GM19239 (cell line): ENCODE data around the gene ZC3H4.

ENCODE experiments used
- DNase-seq: peaks from one replicate; pipeline ENCODE4 v3.0.0; 2011; ENCODE audit warnings: low spot score; ENCODE audit not compliant: insufficient read length
- FAIRE-seq: peaks from 2 replicates; lab custom pipeline; 2011; peaks lifted over from hg19 to GRCh38; lab: Jason Lieb, UNC

ZC3H4 gene

DNA sequence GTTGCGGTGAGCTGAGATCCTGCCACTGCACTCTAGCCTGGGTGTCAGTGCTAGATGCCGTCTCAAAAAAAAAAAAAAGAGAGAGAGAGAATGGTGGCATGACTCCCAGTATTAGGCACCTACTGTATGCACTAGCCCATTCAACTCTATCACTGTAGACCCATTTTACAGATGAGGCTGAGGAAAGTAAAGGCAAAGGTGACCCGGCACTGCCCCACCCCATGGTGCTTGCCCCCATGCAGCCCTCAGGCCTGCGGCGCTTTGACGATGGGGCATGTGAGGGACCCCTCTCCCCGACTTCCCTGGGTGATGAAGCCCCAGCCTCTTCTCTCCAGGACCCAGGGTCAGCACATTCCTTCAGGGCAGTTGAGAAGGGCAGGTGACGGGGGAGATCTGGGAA lies 86.7 kb downstream of the ZC3H4 start:
- DNase-seq (no peak), FAIRE-seq (no peak)

DNA sequence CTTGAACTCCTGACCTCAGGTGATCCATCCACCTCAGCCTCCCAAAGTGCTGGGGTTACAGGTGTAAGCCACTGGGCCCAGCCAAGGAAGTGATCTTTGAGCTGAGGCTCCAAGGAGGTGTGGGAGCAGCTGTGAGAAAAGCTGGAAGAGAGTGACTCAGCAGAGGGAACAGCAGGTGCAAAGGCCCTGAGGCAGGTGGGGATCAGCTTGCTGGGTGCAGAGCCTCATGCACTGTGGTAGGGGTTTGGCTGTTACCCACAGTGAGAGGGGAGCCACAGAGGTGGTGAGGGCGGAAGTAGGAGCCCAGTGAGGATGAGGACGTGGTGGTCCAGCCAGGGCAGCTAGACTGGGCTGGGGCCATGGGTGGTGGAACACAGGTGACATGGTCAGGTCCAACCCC lies 87.4 kb downstream of the ZC3H4 start:
- DNase-seq, result no peak
- FAIRE-seq, result no peak

DNA sequence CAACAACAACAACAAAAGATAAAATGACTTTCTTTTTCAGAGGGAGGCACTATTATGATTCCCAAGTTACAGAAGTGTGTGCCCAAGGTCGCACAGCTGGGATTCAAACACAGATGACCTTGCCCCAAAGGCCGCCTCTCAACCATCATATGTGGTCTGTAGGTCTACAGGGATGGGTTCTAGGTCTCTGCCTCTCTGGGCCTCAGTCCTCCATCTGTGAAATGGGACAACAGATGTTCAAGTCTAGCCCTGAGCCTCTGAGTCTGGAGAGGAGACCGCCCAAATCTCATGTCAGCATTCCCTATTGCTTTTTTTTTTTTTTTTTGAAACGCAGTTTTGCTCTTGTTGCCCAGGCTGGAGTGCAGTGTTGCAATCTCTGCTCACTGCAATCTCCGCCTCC lies 89.1 kb downstream of the ZC3H4 start:
- FAIRE-seq (no peak), DNase-seq (no peak)

DNA sequence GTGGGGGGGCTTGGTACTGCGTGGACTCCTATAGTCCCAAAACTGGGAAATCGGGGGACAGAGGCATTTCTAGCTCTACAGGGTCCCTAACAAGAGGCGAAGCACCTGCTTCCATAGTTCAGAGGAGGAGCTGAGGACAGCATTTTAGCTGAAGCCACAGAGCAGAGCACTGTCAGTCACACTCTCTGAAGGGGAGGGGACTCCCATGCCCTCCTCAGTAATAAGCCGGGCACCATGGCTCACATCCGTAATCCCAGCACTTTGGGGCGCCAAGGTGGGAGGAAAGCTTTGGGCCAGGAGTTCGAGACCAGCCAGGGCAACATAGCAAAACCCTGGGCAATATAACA lies 90.2 kb downstream of the ZC3H4 start:
- DNase-seq (no peak), FAIRE-seq (no peak)

DNA sequence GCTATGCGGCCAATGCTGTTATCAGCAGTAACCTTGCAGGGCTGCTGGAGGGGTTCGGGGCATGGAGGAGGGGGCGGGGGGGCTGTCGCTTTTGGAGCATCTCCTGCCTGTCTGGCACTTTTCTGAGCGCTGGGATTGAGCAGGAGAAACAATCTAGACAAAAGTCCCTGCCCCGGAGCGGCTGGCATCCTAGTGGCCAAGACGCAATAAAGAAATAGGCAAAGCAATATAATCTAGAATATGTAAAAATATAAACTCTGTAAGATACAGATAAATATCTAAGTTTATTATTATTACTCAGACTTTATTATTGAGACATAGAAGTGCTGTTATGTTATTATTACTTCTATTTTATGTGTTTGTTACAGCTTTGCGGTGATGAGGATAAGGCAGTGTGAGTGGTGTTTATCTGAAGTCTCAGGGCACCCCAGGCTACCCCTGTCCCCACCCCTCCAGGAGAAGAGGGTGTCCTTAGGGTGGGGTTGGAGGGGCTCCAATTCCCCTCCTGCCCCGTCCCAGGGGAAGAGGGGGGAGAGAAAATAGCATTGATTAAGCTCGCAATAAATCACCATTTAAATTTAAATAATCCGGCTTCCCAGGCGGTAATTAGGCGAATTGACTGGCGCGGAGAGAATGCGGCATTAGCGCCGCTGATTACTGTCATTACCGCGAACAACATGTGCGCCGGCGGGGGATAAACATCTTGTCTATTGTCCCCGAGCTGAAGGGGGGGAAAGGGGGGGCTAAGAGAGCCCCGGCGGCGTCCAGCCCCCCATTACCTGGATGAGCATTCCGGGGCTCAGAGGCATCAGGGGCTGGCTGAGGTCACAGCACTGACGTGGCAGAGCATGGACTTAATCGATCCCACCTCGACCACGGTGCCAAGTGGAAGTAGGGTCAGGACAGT lies 90.8 kb downstream of the ZC3H4 start:
- no peak for DNase-seq
- no peak for FAIRE-seq

DNA sequence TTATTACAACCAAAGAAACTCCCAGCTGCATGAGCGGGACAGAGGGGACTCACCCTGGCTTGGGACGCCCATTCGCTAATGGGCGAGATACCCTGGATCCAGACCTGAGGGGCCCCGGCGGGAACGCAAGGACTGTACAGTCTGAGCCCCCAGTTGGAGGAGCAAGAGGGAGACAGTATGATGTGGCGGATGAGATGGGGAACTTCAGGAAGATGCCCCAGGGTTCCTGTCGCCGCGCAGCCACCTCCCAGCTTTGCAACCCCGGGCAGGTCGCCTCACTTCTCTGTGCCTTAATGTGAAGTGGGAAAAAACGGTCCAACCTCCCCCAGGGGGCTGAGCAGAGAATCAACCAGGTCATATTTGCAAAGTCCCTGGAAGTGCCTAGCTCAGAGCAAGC lies 91.4 kb downstream of the ZC3H4 start:
- no peak for DNase-seq
- no peak for FAIRE-seq

DNA sequence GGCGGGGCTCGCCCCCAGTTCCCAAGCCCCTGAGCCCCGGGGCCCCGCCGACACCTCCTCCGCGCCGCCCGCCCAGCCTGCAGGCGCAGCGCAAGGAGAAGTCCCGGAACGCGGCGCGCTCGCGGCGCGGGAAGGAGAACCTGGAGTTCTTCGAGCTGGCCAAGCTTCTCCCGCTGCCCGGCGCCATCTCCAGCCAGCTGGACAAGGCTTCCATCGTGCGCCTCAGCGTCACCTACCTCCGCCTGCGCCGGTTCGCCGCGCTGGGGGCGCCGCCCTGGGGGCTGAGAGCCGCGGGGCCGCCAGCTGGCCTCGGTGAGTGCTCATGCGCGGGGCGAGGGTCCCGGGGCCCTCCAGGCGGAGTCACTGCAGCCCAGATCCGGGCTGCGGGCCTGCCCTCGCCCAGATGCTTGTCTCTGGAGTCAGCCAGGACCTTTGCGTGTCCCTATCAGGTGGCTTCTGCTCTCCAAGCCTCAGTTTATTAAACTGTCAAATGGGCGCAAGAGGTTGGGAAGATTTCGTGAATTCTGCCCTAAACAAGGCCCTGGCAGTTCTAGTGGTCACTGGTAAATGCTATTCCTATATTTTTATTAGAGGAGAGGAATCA lies 91.9 kb downstream of the ZC3H4 start:
- FAIRE-seq, result no peak
- DNase-seq, result no peak

DNA sequence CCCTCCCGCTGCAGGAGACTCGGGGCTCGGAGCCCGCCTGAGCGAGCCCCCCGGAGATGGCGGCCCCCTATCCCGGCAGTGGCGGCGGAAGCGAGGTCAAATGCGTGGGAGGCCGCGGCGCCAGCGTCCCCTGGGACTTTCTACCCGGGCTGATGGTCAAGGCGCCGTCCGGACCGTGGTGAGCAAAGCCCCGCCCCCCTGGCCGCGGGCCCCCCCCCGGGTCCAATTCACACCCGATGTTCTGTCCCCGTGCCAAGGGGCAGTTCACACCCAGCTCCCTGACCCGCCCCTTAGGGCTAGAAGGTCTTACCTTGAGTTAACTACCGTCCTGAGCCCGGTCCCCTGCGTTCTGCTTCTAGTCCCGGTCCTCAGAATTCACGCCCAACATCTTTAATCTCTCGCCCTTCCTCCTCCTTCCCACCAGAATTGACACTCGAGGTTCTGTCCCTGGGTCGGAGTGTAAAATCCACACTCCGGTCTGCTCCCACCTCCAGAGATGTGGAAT lies 92.5 kb downstream of the ZC3H4 start:
- FAIRE-seq, result no peak
- DNase-seq, result no peak

DNA sequence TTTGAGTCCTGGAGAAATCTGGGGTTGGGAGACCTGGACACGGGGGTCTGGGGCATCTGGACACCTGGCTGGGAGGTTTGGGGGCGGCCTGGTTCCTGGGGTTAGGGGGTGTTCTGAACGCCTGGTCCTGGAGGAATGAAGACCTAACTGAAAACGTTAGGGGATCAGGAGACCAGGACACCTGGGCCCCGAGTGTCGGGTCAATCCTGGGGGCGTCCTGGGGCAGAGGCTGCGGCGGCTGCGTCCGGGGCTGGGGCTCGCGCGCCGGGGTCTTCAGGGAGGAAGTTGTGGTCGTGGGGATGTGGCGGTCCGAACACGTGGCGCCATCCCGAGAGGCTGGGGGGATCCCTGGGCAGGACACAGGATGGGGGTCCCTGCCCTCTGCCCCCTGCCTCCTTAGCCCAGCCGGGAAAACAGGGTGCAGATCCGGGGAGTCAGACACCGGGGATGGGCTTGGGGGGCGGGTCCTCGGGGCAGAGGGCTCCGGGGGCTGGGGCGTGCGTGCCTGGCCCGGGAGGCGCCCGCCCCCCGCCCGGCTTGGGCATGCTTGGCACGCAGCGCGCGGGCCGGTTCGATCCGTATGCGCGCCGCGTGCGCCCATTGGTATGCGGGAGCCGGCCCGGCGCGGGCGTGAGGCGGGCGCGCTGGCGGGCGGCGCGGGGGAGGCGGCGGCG lies 93.3 kb downstream of the ZC3H4 start:
- FAIRE-seq (no peak), DNase-seq (no peak)

DNA sequence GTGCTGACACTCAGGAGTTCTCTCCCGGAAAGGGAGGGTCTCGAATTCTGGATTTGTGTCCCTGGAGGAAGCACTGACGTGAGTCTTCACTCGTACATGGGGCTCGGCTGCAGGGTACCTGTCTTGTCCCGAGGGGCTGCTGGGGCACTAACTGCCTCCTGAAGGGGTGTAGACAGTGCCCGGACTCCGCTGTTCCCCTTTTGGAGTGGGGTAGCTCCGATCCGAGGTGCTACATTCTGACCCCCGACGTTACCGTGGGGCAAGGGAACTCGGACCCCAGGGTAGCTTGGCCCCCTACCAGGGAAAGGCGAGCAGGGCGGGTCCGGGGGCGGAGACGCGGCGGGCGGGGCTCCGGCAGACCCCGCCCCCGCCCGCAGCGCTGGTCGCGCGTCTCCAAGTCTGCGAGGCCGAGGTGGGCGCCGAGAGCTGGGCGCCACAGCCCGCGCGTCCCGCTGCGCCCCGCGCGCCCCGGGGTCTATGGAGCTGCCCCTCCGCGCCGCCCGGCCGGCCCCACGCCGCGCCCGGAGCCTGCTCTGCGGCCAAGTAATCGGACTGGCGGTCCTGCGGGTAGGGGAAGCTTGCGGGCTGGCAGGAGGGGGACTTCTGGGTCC lies 94.0 kb downstream of the ZC3H4 start, which contains the start of gene NPAS1:
Gene NPAS1, plus strand, starts transcription at position 407 of the 611 bp plus-strand sequence. CDS start 1,211 bp downstream, outside the sequence.
- no peak for FAIRE-seq

DNA sequence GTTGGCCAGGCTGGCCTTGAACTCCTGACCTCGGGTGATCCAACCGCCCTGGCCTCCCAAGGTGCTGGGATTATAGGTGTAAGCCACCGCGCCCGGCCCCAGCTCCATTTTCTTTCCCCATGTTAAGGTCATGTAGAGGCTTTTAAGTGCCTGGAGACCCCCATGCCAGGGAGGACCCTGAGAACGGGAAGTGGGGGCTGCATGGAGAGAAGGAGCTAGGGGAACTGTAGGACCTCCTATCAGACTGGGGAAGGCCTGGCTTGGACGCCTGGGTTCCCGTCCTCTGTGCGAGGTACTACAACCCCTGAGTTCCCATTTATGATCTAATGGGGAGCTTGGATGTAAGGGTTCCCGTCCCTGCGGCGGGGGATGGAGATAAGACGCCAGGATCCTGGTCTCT lies 94.7 kb downstream of the ZC3H4 start:
- FAIRE-seq (no peak), DNase-seq (no peak)

More for the DNA sequence above, 94.0 kb downstream of the ZC3H4 start, which contains the start of gene NPAS1:
- no peak for DNase-seq
